DOHH2 (cell line): ENCODE results near the gene SLC49A4.

ENCODE experiments used
- H3F3A ChIP-seq: fragments of 200-600 bp; sonication (generic), shearing (Covaris generic); 2 replicates; pipeline ENCODE4 v1.6.0; 2016; ENCODE audit warnings: antibody characterized with exemption, mild to moderate bottlenecking; ENCODE audit not compliant: control insufficient read depth, insufficient read depth
- H3K27ac ChIP-seq: fragments of 200-600 bp; sonication (generic); 2 replicates; pipeline ENCODE4 v1.5.1; 2014; ENCODE audit warnings: low read depth, mild to moderate bottlenecking, low read length, moderate library complexity
- H3K27me3 ChIP-seq: fragments of 200-600 bp; sonication (generic); 2 replicates; pipeline ENCODE4 v1.6.1; 2014; ENCODE audit warnings: mild to moderate bottlenecking, low read length, mixed read lengths; ENCODE audit not compliant: control insufficient read depth
- H3K36me3 ChIP-seq: fragments of 200-600 bp; sonication (generic); 2 replicates; pipeline ENCODE4 v1.6.1; 2014; ENCODE audit warnings: mild to moderate bottlenecking, low read length, moderate library complexity, mixed read lengths; ENCODE audit not compliant: control insufficient read depth
- H3K4me1 ChIP-seq: fragments of 200-600 bp; sonication (generic); 2 replicates; pipeline ENCODE4 v1.6.1; 2014; ENCODE audit warnings: mild to moderate bottlenecking, low read length, mixed read lengths; ENCODE audit not compliant: control insufficient read depth
- H3K4me2 ChIP-seq: fragments of 200-600 bp; sonication (generic); 2 replicates; pipeline ENCODE4 v1.6.0; 2014; ENCODE audit warnings: mild to moderate bottlenecking, low read length, moderate library complexity
- H3K4me3 ChIP-seq: fragments of 200-600 bp; sonication (generic); 2 replicates; pipeline ENCODE4 v1.5.1; 2014; ENCODE audit warnings: mild to moderate bottlenecking, low read length, mixed read lengths
- H3K79me2 ChIP-seq: fragments of 200-600 bp; sonication (generic); 2 replicates; pipeline ENCODE4 v1.6.1; 2014; ENCODE audit warnings: mild to moderate bottlenecking, low read length, mixed read lengths; ENCODE audit not compliant: control insufficient read depth
- H3K9me2 ChIP-seq: fragments of 200-600 bp; sonication (generic); replicated peaks from 2 replicates; pipeline ENCODE4 v1.6.1; 2014; ENCODE audit warnings: mild to moderate bottlenecking, low read length, mixed read lengths; ENCODE audit not compliant: control insufficient read depth
- H3K9me3 ChIP-seq: fragments of 200-600 bp; sonication (generic); 2 replicates; pipeline ENCODE4 v1.6.1; 2014; ENCODE audit warnings: antibody characterized with exemption, low read length, mixed read lengths; ENCODE audit not compliant: control insufficient read depth, insufficient read depth
- H4K20me1 ChIP-seq: fragments of 200-600 bp; sonication (generic); 2 replicates; pipeline ENCODE4 v1.6.0; 2014; ENCODE audit warnings: low read depth, mild to moderate bottlenecking, antibody characterized with exemption, low read length, moderate library complexity; ENCODE audit not compliant: control insufficient read depth, insufficient read depth
- CTCF ChIP-seq: fragments of 200-600 bp; sonication (generic); IDR thresholded peaks from one replicate; pipeline ENCODE4 v1.5.1; 2014; ENCODE audit warnings: antibody characterized with exemption, mild to moderate bottlenecking, low read depth, low read length; ENCODE audit not compliant: poor library complexity, severe bottlenecking
- EZH2phosphoT487 ChIP-seq: fragments of 200-600 bp; sonication (generic); IDR thresholded peaks from 2 replicates; pipeline ENCODE4 v1.6.1; 2017; ENCODE audit warnings: borderline replicate concordance, mild to moderate bottlenecking, antibody characterized with exemption, low read length, moderate library complexity, mixed read lengths

SLC49A4 gene

GRCh38 chr3:122787872-122788271 is 7.0 kb upstream of the SLC49A4 start:
- Histone ChIP-seq H4K20me1 (no peaks in the 10 kb centered on the region), H3K27me3 (no peaks in the 10 kb centered on the region), H3F3A (no peaks in the 10 kb centered on the region), H3K9me2 (no peaks in the 10 kb centered on the region), H3K36me3 (peaks cover 13% of the 10 kb centered on the region), H3K4me1 (peaks cover 7% of the 10 kb centered on the region), H3K27ac (no peak overlapping the region), H3K9me3 (no peaks in the 10 kb centered on the region), H3K4me3 (no peak overlapping the region), H3K79me2 (peaks cover 35% of the 10 kb centered on the region), H3K4me2 (no peak overlapping the region)
- TF ChIP-seq EZH2phosphoT487 = no peak
- TF ChIP-seq CTCF = no peak

- Histone ChIP-seq H3K4me3 (no peak overlapping the region), H3K9me3 (no peaks in the 10 kb centered on the region), H3K4me1 (peaks cover 19% of the 10 kb centered on the region), H3K9me2 (no peaks in the 10 kb centered on the region), H3K4me2 (no peak overlapping the region), H3K79me2 (peaks cover 41% of the 10 kb centered on the region), H3F3A (no peaks in the 10 kb centered on the region), H3K27me3 (no peaks in the 10 kb centered on the region), H3K36me3 (peaks cover 11% of the 10 kb centered on the region), H4K20me1 (no peaks in the 10 kb centered on the region), H3K27ac (no peak overlapping the region)
- no peak for TF ChIP-seq CTCF
- TF ChIP-seq EZH2phosphoT487 = no peak
These were observed 5.1 kb upstream of the SLC49A4 start for GRCh38 chr3:122789585-122790273.

DNA sequence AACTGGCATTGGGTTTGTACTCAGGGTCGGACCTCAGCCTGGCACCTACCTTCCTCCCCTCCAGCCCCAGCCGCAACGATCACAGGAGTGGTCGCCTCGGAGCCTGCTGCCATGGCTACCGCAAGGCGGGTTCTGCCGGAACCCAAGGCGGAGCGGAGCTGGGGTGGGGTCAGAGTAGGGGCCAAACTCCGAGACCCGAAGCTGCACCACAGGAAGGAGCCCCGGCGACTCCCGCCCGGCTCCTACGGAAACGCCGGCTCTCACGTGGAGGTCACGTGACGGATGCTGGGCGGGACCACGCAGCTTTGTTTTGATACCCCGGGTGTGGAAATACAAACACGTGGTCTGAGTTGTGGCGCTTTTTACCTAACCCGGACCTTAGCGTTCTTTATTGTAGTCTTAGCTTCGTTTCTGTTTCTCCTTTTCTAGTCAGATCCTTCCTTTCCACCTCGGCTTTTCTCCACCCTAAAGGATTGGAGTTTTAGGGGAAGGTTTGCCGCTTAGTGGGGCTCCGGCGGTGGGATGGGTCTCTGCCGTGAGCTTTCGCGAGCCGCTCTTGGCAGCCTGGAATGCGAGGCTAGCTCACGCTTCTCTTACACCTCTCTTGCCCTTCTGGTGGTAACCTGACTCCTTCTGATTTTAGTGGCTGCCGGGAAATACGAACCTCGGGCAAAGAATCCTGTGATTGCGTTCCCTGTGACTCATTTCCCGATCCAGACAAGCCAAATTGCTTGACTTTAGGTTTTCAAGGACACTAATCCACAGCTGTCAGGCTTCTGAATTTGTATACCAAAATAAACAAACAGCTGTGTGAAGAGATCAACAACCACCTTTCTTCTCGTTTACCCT is 1.1 kb upstream of the SLC49A4 start, which contains the start of gene HSPBAP1:
HSPBAP1 (minus strand) TSS at position 264 of the 849 bp plus-strand sequence; CDS start at position 113, 151 bp downstream.
- H3K9me2 ChIP-seq = no peaks in the 10 kb centered on the region
- peaks cover 28% of the 10 kb centered on the region for H3K4me1 ChIP-seq
- H3K4me3 ChIP-seq = peak within 1 kb of the TSS; percentile 86
- TF ChIP-seq EZH2phosphoT487 (no peak), CTCF (no peak)
- H3K36me3 ChIP-seq = no peaks in the 10 kb centered on the region
- no peaks in the 10 kb centered on the region for H3K27me3 ChIP-seq
- peaks cover 40% of the 10 kb centered on the region for H3K79me2 ChIP-seq
- H3K27ac ChIP-seq = peak within 1 kb of the TSS; percentile 62
- no peaks in the 10 kb centered on the region for H4K20me1 ChIP-seq
- peak within 1 kb of the TSS; percentile 96 for H3K4me2 ChIP-seq
- no peaks in the 10 kb centered on the region for H3K9me3 ChIP-seq
- H3F3A ChIP-seq = no peaks in the 10 kb centered on the region
